GM23248 (cell line): ENCODE results near the gene KLHL34. TPM values are rescaled to one million over a fixed set of nuclear protein-coding genes. Genes with fewer than 3 reads are reported as not detected.

Source experiments
- DNase-seq: peaks from one replicate; pipeline ENCODE4 v3.0.0-alpha.2; 2015
- H2AFZ ChIP-seq: fragments of 200-600 bp; sonication (generic); 2 replicates; pipeline ENCODE4 v1.6.1; 2016; ENCODE audit warnings: antibody characterized with exemption
- H3F3A ChIP-seq: fragments of 200-600 bp; sonication (generic); 2 replicates; pipeline ENCODE4 v1.6.1; 2016; ENCODE audit warnings: mild to moderate bottlenecking, antibody characterized with exemption, mixed run types; ENCODE audit not compliant: insufficient read depth
- H3K27ac ChIP-seq: fragments of 200-600 bp; sonication (generic); 2 replicates; pipeline ENCODE4 v1.5.1; 2016; ENCODE audit warnings: mild to moderate bottlenecking
- H3K27me3 ChIP-seq: fragments of 200-600 bp; sonication (generic); replicated peaks from 2 replicates; pipeline ENCODE4 v1.6.1; 2016; ENCODE audit warnings: mild to moderate bottlenecking; ENCODE audit not compliant: insufficient read depth
- H3K36me3 ChIP-seq: fragments of 200-600 bp; sonication (generic); 2 replicates; pipeline ENCODE4 v1.6.1; 2016; ENCODE audit warnings: low read depth, mild to moderate bottlenecking
- H3K4me1 ChIP-seq: fragments of 200-600 bp; sonication (generic); 2 replicates; pipeline ENCODE4 v1.6.1; 2016; ENCODE audit warnings: mild to moderate bottlenecking; ENCODE audit not compliant: insufficient read depth
- H3K4me2 ChIP-seq: fragments of 200-600 bp; sonication (generic); one replicate; pipeline ENCODE4 v1.6.1; 2016; ENCODE audit warnings: mild to moderate bottlenecking; ENCODE audit not compliant: unreplicated experiment
- H3K4me3 ChIP-seq: fragments of 200-600 bp; sonication (generic); 2 replicates; pipeline ENCODE4 v1.5.1; 2016; ENCODE audit warnings: mild to moderate bottlenecking
- H3K79me2 ChIP-seq: fragments of 200-600 bp; sonication (generic); 2 replicates; pipeline ENCODE4 v1.6.1; 2016; ENCODE audit warnings: mild to moderate bottlenecking; ENCODE audit not compliant: insufficient read depth
- H3K9ac ChIP-seq: fragments of 200-600 bp; sonication (generic); 2 replicates; pipeline ENCODE4 v1.6.1; 2016; ENCODE audit warnings: mild to moderate bottlenecking
- H3K9me2 ChIP-seq: fragments of 200-600 bp; sonication (generic); 2 replicates; pipeline ENCODE4 v1.6.1; 2016; ENCODE audit warnings: mixed run types, mild to moderate bottlenecking, moderate library complexity; ENCODE audit not compliant: insufficient read depth
- H3K9me3 ChIP-seq: fragments of 200-600 bp; sonication (generic); one replicate; pipeline ENCODE4 v1.6.1; 2017; ENCODE audit warnings: low read depth
- H4K20me1 ChIP-seq: fragments of 200-600 bp; sonication (generic); 2 replicates; pipeline ENCODE4 v1.6.0; 2016; ENCODE audit not compliant: insufficient read depth
- EZH2 ChIP-seq: fragments of 200-600 bp; sonication (generic); IDR thresholded peaks from 2 replicates; pipeline ENCODE4 v1.6.1; 2018; ENCODE audit warnings: antibody characterized with exemption, mild to moderate bottlenecking; ENCODE audit not compliant: insufficient read depth, poor library complexity, severe bottlenecking
- EZH2phosphoT487 ChIP-seq: fragments of 200-600 bp; sonication (generic); IDR thresholded peaks from 2 replicates; pipeline ENCODE4 v1.6.1; 2018; ENCODE audit warnings: antibody characterized with exemption, moderate library complexity, mild to moderate bottlenecking, low read depth; ENCODE audit not compliant: insufficient read depth
- in situ Hi-C: fragments of 300-500 bp; cut with MboI; formaldehyde crosslinking; loops from 2 replicates; pipeline ENCODE4 v1.15.0; 2020
- polyA plus RNA-seq: library from polyadenylated mRNA; unstranded; fragments of >200 nt; fragmentation: Nextera tagmentation; extraction: Ambion mirVana; gene quantifications from 2 replicates; pipeline ENCODE4 v1.2.1, GENCODE V29; 2016
- total RNA-seq: library from RNA; depleted of rRNA; stranded (reverse); fragments of >200 nt; shearing (Covaris generic); gene quantifications from 2 replicates; pipeline ENCODE4 v1.2.3, GENCODE V29; 2014; rRNA removed

The KLHL34 gene
- total and polyA plus RNA-seq, 2 experiments from 2014 or later = not detected

- in situ Hi-C loops = no loop called here
- H3K79me2 ChIP-seq = no peaks in the 10 kb centered on the region
- no peaks in the 10 kb centered on the region for H3K27me3 ChIP-seq
- no peaks in the 10 kb centered on the region for H3K36me3 ChIP-seq
- H3K9me2 ChIP-seq = no peaks in the 10 kb centered on the region
- H3F3A ChIP-seq = no peaks in the 10 kb centered on the region
- no peak overlapping the region for H3K9ac ChIP-seq
- H3K27ac ChIP-seq = no peak overlapping the region
- DNase-seq = no peak
- H3K4me2 ChIP-seq = no peak overlapping the region
- H4K20me1 ChIP-seq = no peaks in the 10 kb centered on the region
- no peaks in the 10 kb centered on the region for H3K4me1 ChIP-seq
- TF ChIP-seq EZH2phosphoT487 = no peak
- TF ChIP-seq EZH2 = no peak
- H3K9me3 ChIP-seq = no peaks in the 10 kb centered on the region
- no peak overlapping the region for H3K4me3 ChIP-seq
- no peak overlapping the region for H2AFZ ChIP-seq
These were observed 52.1 kb downstream of the KLHL34 start for GRCh38 chrX:21606002-21606401.

Other genes starting within 250 kb of the KLHL34 start
- not detected in 2 replicates for gene SMPX, start 99.8 kb upstream of the KLHL34 start, total RNA-seq
- gene SMPX, start 99.8 kb upstream of the KLHL34 start, polyA plus RNA-seq = not detected in 2 replicates
- 9.2 and 11.7 TPM in 2 replicates for gene MBTPS2, start 181.3 kb upstream of the KLHL34 start, total RNA-seq
- gene MBTPS2, start 181.3 kb upstream of the KLHL34 start, polyA plus RNA-seq = 24.0 and 25.5 TPM in 2 replicates
- 0.38 and 1.4 TPM in 2 replicates for gene YY2, start 197.7 kb upstream of the KLHL34 start, total RNA-seq
- 1.5 and 1.9 TPM in 2 replicates for gene YY2, start 197.7 kb upstream of the KLHL34 start, polyA plus RNA-seq